ENCODE results near the gene QARS1. TPM values are rescaled to one million over a fixed set of nuclear protein-coding genes. Genes with fewer than 3 reads are reported as not detected.
A peak's percentile ranks its signal among the peaks of the same experiment; 100 is the strongest.

QARS1 gene
- total RNA-seq, 4 donors from 2014 or later: 403 to 873 (median 447) TPM

- DNase-seq: no peak
- in situ Hi-C loops (cut with MboI; ENCODE audit: low pct_ligation_motif_present in 1 of 4, low pct_unique_long_range_greater_than_20kb in 1 of 4, low sequenced_read_pairs in 3 of 4) (loop anchor here in 1 of 4 donors (5.0 kb wide), 1 partner anchor 47 kb away; the partner anchor contains the start of gene CCDC71), intact Hi-C loops (cut with DNase I; ENCODE audit: low total_unique reads) (no loop called here)
- peak overlapping the region; percentile 64 to 86 (median 78) for H3K4me3 ChIP-seq
- TF ChIP-seq CTCF (IDR thresholded peaks at IDR 0.05): peak in 1 of 5 experiments; percentile 32
- no peak for TF ChIP-seq POLR2AphosphoS5 (IDR thresholded peaks at IDR 0.05)
- TF ChIP-seq POLR2A (IDR thresholded peaks at IDR 0.05): no peak
- no peaks in the 10 kb centered on the region for H3K9me3 ChIP-seq
- H3K4me1 ChIP-seq: peaks cover 8 to 18% (median 13%) of the 10 kb centered on the region in 4 donors
- H3K27me3 ChIP-seq: no peaks in the 10 kb centered on the region
- WGBS, 2 donors (ENCODE audit: low coverage in 1 of 2): 0% methylated on average over 5 of the region's 9 CpGs; no CpG with 5 or more reads in 1 of the 2 donors
- H3K36me3 ChIP-seq: peaks cover 0 to 38% (median 20%) of the 10 kb centered on the region in 4 donors
- H3K27ac ChIP-seq: peak overlapping the region; percentile 89 to 98 (median 94)
Measured at GRCh38 chr3:49120096-49120437, 15.5 kb upstream of the QARS1 start.

GRCh38 chr3:49119439-49119838 is 14.9 kb upstream of the QARS1 start:
- Histone ChIP-seq H3K27me3 (no peaks in the 10 kb centered on the region), H3K9me3 (no peaks in the 10 kb centered on the region), H3K4me3 (peak overlapping the region in 2 of 4 donors; percentile 74 to 81), H3K36me3 (peaks cover 0 to 44% (median 24%) of the 10 kb centered on the region in 4 donors), H3K4me1 (peaks cover 8 to 18% (median 13%) of the 10 kb centered on the region in 4 donors), H3K27ac (peak overlapping the region; percentile 89 to 98 (median 94))
- no peak for DNase-seq
- WGBS, 2 donors (ENCODE audit: low coverage in 1 of 2): 52% methylated on average over 3 of the region's 3 CpGs; no CpG with 5 or more reads in 1 of the 2 donors
- TF ChIP-seq POLR2A (IDR thresholded peaks at IDR 0.05): no peak
- no peak for TF ChIP-seq EP300 (IDR thresholded peaks at IDR 0.05; ENCODE audit: low read depth)
- TF ChIP-seq POLR2AphosphoS5 (IDR thresholded peaks at IDR 0.05): no peak
- no peak for TF ChIP-seq CTCF (IDR thresholded peaks at IDR 0.05)
- in situ Hi-C loops (cut with MboI; ENCODE audit: low pct_ligation_motif_present in 1 of 4, low pct_unique_long_range_greater_than_20kb in 1 of 4, low sequenced_read_pairs in 3 of 4) (no loop called here), intact Hi-C loops (cut with DNase I; ENCODE audit: low total_unique reads) (no loop called here)

- intact Hi-C loops (cut with DNase I; ENCODE audit: low total_unique reads) (no loop called here), in situ Hi-C loops (cut with MboI; ENCODE audit: low pct_ligation_motif_present in 1 of 4, low pct_unique_long_range_greater_than_20kb in 1 of 4, low sequenced_read_pairs in 3 of 4) (no loop called here)
- TF ChIP-seq EP300 (IDR thresholded peaks at IDR 0.05; ENCODE audit: low read depth): no peak
- no peak for TF ChIP-seq POLR2AphosphoS5 (IDR thresholded peaks at IDR 0.05)
- TF ChIP-seq CTCF (IDR thresholded peaks at IDR 0.05): no peak
- no peak for TF ChIP-seq POLR2A (IDR thresholded peaks at IDR 0.05)
- H3K36me3 ChIP-seq: peaks cover 0 to 48% (median 27%) of the 10 kb centered on the region in 4 donors
- H3K27ac ChIP-seq: peak overlapping the region in 3 of 4 donors; percentile 89 to 98 (median 95)
- DNase-seq: no peak
- no peaks in the 10 kb centered on the region for H3K27me3 ChIP-seq
- H3K9me3 ChIP-seq: no peaks in the 10 kb centered on the region
- 83% methylated on average over 10 of the region's 10 CpGs; no CpG with 5 or more reads in 1 of the 2 donors for WGBS, 2 donors (ENCODE audit: low coverage in 1 of 2)
- peaks cover 8 to 18% (median 13%) of the 10 kb centered on the region in 4 donors for H3K4me1 ChIP-seq
- H3K4me3 ChIP-seq: peak overlapping the region in 1 of 4 donors; percentile 81
Measured at GRCh38 chr3:49119036-49119435, 14.5 kb upstream of the QARS1 start.

GRCh38 chr3:49112262-49112661 is 7.7 kb upstream of the QARS1 start:
- no peaks in the 10 kb centered on the region for H3K27me3 ChIP-seq
- H3K4me1 ChIP-seq: no peaks in the 10 kb centered on the region
- in situ Hi-C loops (cut with MboI; ENCODE audit: low pct_ligation_motif_present in 1 of 4, low pct_unique_long_range_greater_than_20kb in 1 of 4, low sequenced_read_pairs in 3 of 4): no loop called here
- TF ChIP-seq EP300 (IDR thresholded peaks at IDR 0.05; ENCODE audit: low read depth): no peak
- TF ChIP-seq POLR2A (IDR thresholded peaks at IDR 0.05): no peak
- no peak for TF ChIP-seq POLR2AphosphoS5 (IDR thresholded peaks at IDR 0.05)
- no peak for TF ChIP-seq CTCF (IDR thresholded peaks at IDR 0.05)
- intact Hi-C loops (cut with DNase I; ENCODE audit: low total_unique reads): no loop called here
- WGBS, 2 donors (ENCODE audit: low coverage in 1 of 2): 84% methylated on average over 14 of the region's 14 CpGs; no CpG with 5 or more reads in 1 of the 2 donors
- no peak overlapping the region for H3K4me3 ChIP-seq
- no peak overlapping the region for H3K27ac ChIP-seq
- H3K9me3 ChIP-seq: no peaks in the 10 kb centered on the region
- H3K36me3 ChIP-seq: peaks cover 0 to 85% (median 45%) of the 10 kb centered on the region in 4 donors
- DNase-seq: no peak

Data from transverse colon (tissue), 4 donors.